Mesothelial cell of epicardium (in vitro differentiated cells): ENCODE results near the gene OR6X1. TPM values are rescaled to one million over a fixed set of nuclear protein-coding genes. Genes with fewer than 3 reads are reported as not detected.

Experiments
- DNase-seq, 2 experiments: peaks; one replicate each; pipeline ENCODE4 v3.0.0; 2021; ENCODE audit warnings: low spot score in 2 of 2; ENCODE audit not compliant: unreplicated experiment in 2 of 2
- H3K27ac Mint-ChIP-seq: 2 replicates; pipeline ENCODE4 v1.8.0; 2021; ENCODE audit warnings: mixed read lengths
- H3K27me3 Mint-ChIP-seq: 2 replicates; pipeline ENCODE4 v1.8.0; 2021; ENCODE audit warnings: low read depth, mixed read lengths
- H3K36me3 Mint-ChIP-seq: 2 replicates; pipeline ENCODE4 v1.8.0; 2021; ENCODE audit warnings: mixed read lengths
- H3K4me1 Mint-ChIP-seq: 2 replicates; pipeline ENCODE4 v1.8.0; 2021; ENCODE audit warnings: mixed read lengths
- H3K4me3 Mint-ChIP-seq: 2 replicates; pipeline ENCODE4 v1.8.0; 2021; ENCODE audit warnings: mild to moderate bottlenecking, moderate library complexity, mixed read lengths
- H3K9me3 Mint-ChIP-seq: 2 replicates; pipeline ENCODE4 v1.8.0; 2021; ENCODE audit warnings: mixed read lengths
- CTCF ChIP-seq: fragments of 200-600 bp; sonication (generic); IDR thresholded peaks from one replicate; pipeline ENCODE4 v1.5.0; 2021; ENCODE audit warnings: antibody characterized with exemption; ENCODE audit not compliant: unreplicated experiment
- total RNA-seq: library from RNA; stranded (reverse); gene quantifications from 3 replicates; pipeline ENCODE4 v1.2.1, GENCODE V29; 2021

Gene OR6X1
- total RNA-seq, 1 donor from 2014 or later: not detected

GRCh38 chr11:123770712-123771111 lies 16.4 kb upstream of the OR6X1 start:
- H3K9me3 Mint-ChIP-seq: peaks cover 12% of the 10 kb centered on the region
- no peaks in the 10 kb centered on the region for H3K36me3 Mint-ChIP-seq
- no peaks in the 10 kb centered on the region for H3K27me3 Mint-ChIP-seq
- TF ChIP-seq CTCF: no peak
- H3K4me1 Mint-ChIP-seq: no peaks in the 10 kb centered on the region
- no peak overlapping the region for H3K4me3 Mint-ChIP-seq
- DNase-seq: no peak
- H3K27ac Mint-ChIP-seq: no peak overlapping the region

- DNase-seq: no peak
- H3K9me3 Mint-ChIP-seq: peaks cover 39% of the 10 kb centered on the region
- TF ChIP-seq CTCF: no peak
- no peak overlapping the region for H3K4me3 Mint-ChIP-seq
- no peaks in the 10 kb centered on the region for H3K36me3 Mint-ChIP-seq
- H3K27ac Mint-ChIP-seq: no peak overlapping the region
- H3K27me3 Mint-ChIP-seq: no peaks in the 10 kb centered on the region
- H3K4me1 Mint-ChIP-seq: no peaks in the 10 kb centered on the region
Observed at GRCh38 chr11:123765601-123766000, 11.3 kb upstream of the OR6X1 start.

GRCh38 chr11:123762422-123762821 lies 8.1 kb upstream of the OR6X1 start:
- Mint-ChIP-seq H3K4me3 (no peak overlapping the region), H3K4me1 (no peaks in the 10 kb centered on the region), H3K36me3 (no peaks in the 10 kb centered on the region), H3K9me3 (peaks cover 29% of the 10 kb centered on the region), H3K27me3 (peaks cover 3% of the 10 kb centered on the region), H3K27ac (no peak overlapping the region)
- no peak for DNase-seq
- TF ChIP-seq CTCF: no peak

GRCh38 chr11:123760894-123761293 lies 6.6 kb upstream of the OR6X1 start:
- Mint-ChIP-seq H3K36me3 (no peaks in the 10 kb centered on the region), H3K4me1 (no peaks in the 10 kb centered on the region), H3K27me3 (peaks cover 3% of the 10 kb centered on the region), H3K9me3 (peaks cover 28% of the 10 kb centered on the region), H3K27ac (no peak overlapping the region), H3K4me3 (no peak overlapping the region)
- TF ChIP-seq CTCF: no peak
- DNase-seq: no peak

- Mint-ChIP-seq H3K27me3 (peaks cover 3% of the 10 kb centered on the region), H3K36me3 (no peaks in the 10 kb centered on the region), H3K4me3 (no peak overlapping the region), H3K9me3 (peaks cover 13% of the 10 kb centered on the region), H3K27ac (no peak overlapping the region), H3K4me1 (no peaks in the 10 kb centered on the region)
- TF ChIP-seq CTCF: no peak
- no peak for DNase-seq
Observed at GRCh38 chr11:123757976-123758375, 3.7 kb upstream of the OR6X1 start.

- Mint-ChIP-seq H3K9me3 (no peaks in the 10 kb centered on the region), H3K27me3 (peaks cover 3% of the 10 kb centered on the region), H3K36me3 (no peaks in the 10 kb centered on the region), H3K27ac (no peak overlapping the region), H3K4me1 (peaks cover 10% of the 10 kb centered on the region), H3K4me3 (no peak overlapping the region)
- no peak for TF ChIP-seq CTCF
- DNase-seq: no peak
Observed at GRCh38 chr11:123755813-123756212, 1.5 kb upstream of the OR6X1 start.
